Activated B cell treated with CpG ODN at 0.5 μM for 24 hours (primary cell): ENCODE measurements around the gene MRPL50. TPM values are rescaled to one million over a fixed set of nuclear protein-coding genes. Genes with fewer than 3 reads are reported as not detected.

Experiments used
- ATAC-seq: fragments of 200-7000 bp; cut with Tn5 transposase; one replicate; pipeline ENCODE4 v1.10.0; 2021; ENCODE audit warnings: low read depth, mild to moderate bottlenecking, moderate library complexity
- CTCF ChIA-PET: fragments of 350-600 bp; sonication (Branson Sonifier 250); formaldehyde crosslinking; loops from one replicate; lab custom pipeline; 2021; ENCODE audit warnings: antibody characterized with exemption; lab: Charles Lee
- POLR2A ChIA-PET: fragments of 350-600 bp; sonication (Branson Sonifier 250); formaldehyde crosslinking; loops from one replicate; lab custom pipeline; 2021; ENCODE audit warnings: antibody characterized with exemption; lab: Charles Lee
- DNase-seq: peaks from one replicate; pipeline ENCODE4 v3.0.0; 2022
- H3K27ac Mint-ChIP-seq: one replicate; pipeline ENCODE4 v1.8.0; 2020; ENCODE audit warnings: mixed read lengths
- H3K27me3 Mint-ChIP-seq: one replicate; pipeline ENCODE4 v1.8.0; 2021; ENCODE audit warnings: mixed read lengths
- H3K36me3 Mint-ChIP-seq: one replicate; pipeline ENCODE4 v1.8.0; 2021; ENCODE audit warnings: low read depth, mixed read lengths
- H3K4me1 Mint-ChIP-seq: one replicate; pipeline ENCODE4 v1.8.0; 2021; ENCODE audit warnings: mixed read lengths
- H3K4me3 Mint-ChIP-seq: one replicate; pipeline ENCODE4 v1.8.0; 2020; ENCODE audit warnings: mild to moderate bottlenecking, mixed read lengths
- H3K9me3 Mint-ChIP-seq: one replicate; pipeline ENCODE4 v1.8.0; 2020; ENCODE audit warnings: mixed read lengths
- CTCF ChIP-seq: fragments of 200-600 bp; IDR thresholded peaks from one replicate; pipeline ENCODE4 v1.8.0; 2022; ENCODE audit warnings: antibody characterized with exemption, mild to moderate bottlenecking
- intact Hi-C: fragments of 100-400 bp; cut with micrococcal nuclease; formaldehyde crosslinking; loops from one replicate; pipeline ENCODE4 v1.15.1; 2024
- total RNA-seq: library from RNA; stranded (reverse); gene quantifications from 2 replicates; pipeline ENCODE4 v1.2.3, GENCODE V29; 2022

MRPL50 gene
- total RNA-seq, 1 donor from 2014 or later: 14.0 TPM

GRCh38 chr9:101380295-101380694 is 18.1 kb downstream of the MRPL50 start:
- Mint-ChIP-seq H3K27me3 (peaks cover 8% of the 10 kb centered on the region), H3K27ac (no peak overlapping the region), H3K9me3 (peaks cover 14% of the 10 kb centered on the region), H3K4me3 (no peak overlapping the region), H3K36me3 (peaks cover 6% of the 10 kb centered on the region), H3K4me1 (no peaks in the 10 kb centered on the region)
- CTCF ChIA-PET: no interaction called here
- no peak for TF ChIP-seq CTCF
- no peak for DNase-seq
- ATAC-seq: no peak
- POLR2A ChIA-PET: no interaction called here
- intact Hi-C loops: no loop called here

GRCh38 chr9:101376111-101376848 is 22.1 kb downstream of the MRPL50 start:
- DNase-seq (no peak), ATAC-seq (no peak)
- Mint-ChIP-seq H3K4me1 (no peaks in the 10 kb centered on the region), H3K9me3 (peaks cover 5% of the 10 kb centered on the region), H3K27me3 (peaks cover 8% of the 10 kb centered on the region), H3K27ac (no peak overlapping the region), H3K36me3 (no peaks in the 10 kb centered on the region), H3K4me3 (no peak overlapping the region)
- intact Hi-C loops: no loop called here
- ChIA-PET CTCF (interaction anchor here (1.4 kb wide), 1 partner anchor 11 kb away, joined by 6 read pairs; no protein-coding TSS in a partner anchor), POLR2A (no interaction called here)
- TF ChIP-seq CTCF: no peak

DNA sequence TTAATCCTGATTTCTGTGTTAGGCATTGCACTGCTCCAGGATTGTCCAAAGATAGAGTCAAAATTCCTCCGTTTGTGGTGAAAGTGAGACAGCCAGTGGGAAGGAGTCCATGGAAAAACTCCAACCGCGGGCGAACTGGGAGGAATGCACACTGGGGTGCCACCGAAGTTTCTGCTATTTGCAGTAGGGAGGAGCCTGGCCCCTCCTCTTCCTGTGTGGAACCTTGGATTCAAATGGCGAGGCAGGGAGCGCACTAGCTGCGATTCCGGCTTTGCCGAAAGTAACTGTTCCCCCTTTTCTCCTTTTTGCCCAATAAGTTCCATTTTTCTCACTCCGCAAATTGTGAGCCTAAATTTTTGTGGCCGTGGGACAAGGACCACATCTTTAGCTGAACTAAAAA is 22.9 kb downstream of the MRPL50 start:
- H3K36me3 Mint-ChIP-seq: no peaks in the 10 kb centered on the region
- TF ChIP-seq CTCF: no peak

DNA sequence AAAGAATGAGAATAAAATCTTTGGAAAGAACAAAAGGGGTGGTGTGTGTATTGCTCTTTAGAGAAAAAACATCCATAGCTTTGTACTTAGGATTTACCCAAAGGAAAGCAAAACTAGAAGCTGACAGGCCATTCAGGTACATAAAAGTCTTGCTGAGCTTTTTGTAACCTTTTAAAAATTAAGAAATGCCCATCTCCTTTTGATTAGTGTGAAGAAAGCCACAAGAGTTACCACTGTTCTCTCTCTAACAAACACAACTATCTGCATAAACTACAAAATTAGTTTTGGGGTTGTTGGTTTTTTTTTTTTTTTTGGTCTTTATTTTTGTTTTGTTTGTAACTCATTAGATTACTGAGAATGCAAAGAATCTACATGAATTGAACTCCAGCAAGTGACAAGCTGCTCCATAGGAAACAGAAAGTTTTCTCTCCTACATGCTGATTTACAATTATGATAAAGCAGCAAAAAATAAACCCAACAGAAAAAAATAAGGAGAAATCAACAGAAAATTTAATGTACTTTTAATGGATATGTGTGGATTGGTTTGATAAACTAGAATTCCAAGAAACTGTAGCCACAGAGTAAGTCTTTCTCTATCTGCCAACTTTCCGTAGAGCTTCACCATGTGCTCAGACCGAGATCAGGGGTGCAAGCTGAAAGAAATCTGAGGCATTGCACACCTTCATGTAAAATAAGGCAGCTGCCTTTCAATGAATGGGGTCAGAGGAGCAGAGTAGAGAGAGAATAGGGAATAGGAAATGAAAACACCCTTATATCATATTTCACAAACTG is 25.9 kb downstream of the MRPL50 start:
- Mint-ChIP-seq H3K36me3 (no peaks in the 10 kb centered on the region), H3K27me3 (peaks cover 9% of the 10 kb centered on the region), H3K27ac (no peak overlapping the region), H3K4me3 (no peak overlapping the region), H3K4me1 (no peaks in the 10 kb centered on the region), H3K9me3 (peaks cover under 1% of the 10 kb centered on the region)
- intact Hi-C loops: no loop called here
- POLR2A ChIA-PET: no interaction called here
- ATAC-seq: no peak
- DNase-seq: no peak
- no peak for TF ChIP-seq CTCF
- CTCF ChIA-PET: no interaction called here

More for the DNA sequence above, 22.9 kb downstream of the MRPL50 start:
- POLR2A ChIA-PET: no interaction called here
- intact Hi-C loops: no loop called here
- Mint-ChIP-seq H3K27ac (no peak overlapping the region), H3K9me3 (peaks cover 5% of the 10 kb centered on the region), H3K27me3 (peaks cover 10% of the 10 kb centered on the region), H3K4me1 (no peaks in the 10 kb centered on the region), H3K4me3 (no peak overlapping the region)
- ATAC-seq (no peak), DNase-seq (no peak)
- CTCF ChIA-PET: no interaction called here

DNA sequence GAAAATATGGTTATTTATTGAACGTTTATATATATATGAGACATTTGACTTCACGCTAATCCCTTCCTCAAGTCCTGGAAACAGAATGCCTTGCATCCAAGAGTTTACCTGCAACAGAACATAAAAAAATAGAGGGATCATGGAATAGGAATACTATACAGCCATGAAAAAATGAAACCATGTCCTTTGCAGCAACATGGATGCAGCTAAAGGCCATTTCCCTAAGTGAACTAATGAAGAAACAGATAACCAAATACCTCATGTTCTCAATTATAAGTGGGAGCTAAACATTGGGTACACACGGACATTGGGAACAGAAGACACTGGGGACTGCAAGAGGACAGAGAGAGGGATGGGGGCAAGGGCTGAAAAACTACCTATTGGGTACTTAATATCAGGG is 26.6 kb downstream of the MRPL50 start:
- H3K27me3 Mint-ChIP-seq: peaks cover 8% of the 10 kb centered on the region
- TF ChIP-seq CTCF: no peak
- no peak overlapping the region for H3K4me3 Mint-ChIP-seq
- ChIA-PET CTCF (no interaction called here), POLR2A (no interaction called here)
- DNase-seq: no peak
- H3K36me3 Mint-ChIP-seq: no peaks in the 10 kb centered on the region
- intact Hi-C loops: no loop called here
- H3K4me1 Mint-ChIP-seq: no peaks in the 10 kb centered on the region
- H3K9me3 Mint-ChIP-seq: no peaks in the 10 kb centered on the region
- no peak overlapping the region for H3K27ac Mint-ChIP-seq
- ATAC-seq: no peak
